Osteocyte (in vitro differentiated cells): ENCODE measurements around the gene CYTH4. TPM values are rescaled to one million over a fixed set of nuclear protein-coding genes. Genes with fewer than 3 reads are reported as not detected.
"Not testable (repeated sequence)": the region's sequence is repeated elsewhere in the genome, so short reads cannot be mapped to it uniquely, and the experiment has no call there.

ENCODE experiments used
- DNase-seq: peaks from one replicate; pipeline ENCODE4 v3.0.0; 2021; ENCODE audit warnings: mixed read lengths; ENCODE audit not compliant: unreplicated experiment; ENCODE audit errors: extremely low spot score
- H3K27ac Mint-ChIP-seq: one replicate; pipeline ENCODE4 v1.8.0; 2021; ENCODE audit warnings: mild to moderate bottlenecking, mixed read lengths; ENCODE audit not compliant: unreplicated experiment
- H3K27me3 Mint-ChIP-seq: one replicate; pipeline ENCODE4 v1.8.0; 2021; ENCODE audit warnings: mixed read lengths; ENCODE audit not compliant: unreplicated experiment
- H3K36me3 Mint-ChIP-seq: one replicate; pipeline ENCODE4 v1.8.0; 2021; ENCODE audit warnings: mixed read lengths; ENCODE audit not compliant: unreplicated experiment
- H3K4me1 Mint-ChIP-seq: one replicate; pipeline ENCODE4 v1.8.0; 2021; ENCODE audit warnings: mixed read lengths; ENCODE audit not compliant: unreplicated experiment
- H3K4me3 Mint-ChIP-seq: one replicate; pipeline ENCODE4 v1.8.0; 2021; ENCODE audit warnings: mild to moderate bottlenecking, moderate library complexity, mixed read lengths; ENCODE audit not compliant: unreplicated experiment
- H3K9me3 Mint-ChIP-seq: one replicate; pipeline ENCODE4 v1.8.0; 2021; ENCODE audit warnings: mixed read lengths; ENCODE audit not compliant: unreplicated experiment
- long read RNA-seq: library from polyadenylated mRNA; unstranded; transcript quantifications from one replicate; pipeline ENCODE4 v2.0.0, GENCODE V29; 2021
- total RNA-seq: library from RNA; stranded (reverse); gene quantifications from 2 replicates; pipeline ENCODE4 v1.2.1, GENCODE V29; 2021
- TF ChIP-seq, protein P1 (sequence below): fragments of 200-600 bp; sonication (generic); IDR thresholded peaks from 2 replicates; pipeline ENCODE4 v1.5.0; 2021; ENCODE audit warnings: antibody characterized with exemption, mild to moderate bottlenecking, moderate library complexity

The CYTH4 gene
- not detected in 2 replicates for total RNA-seq
- long read RNA-seq = 0 reads

DNA sequence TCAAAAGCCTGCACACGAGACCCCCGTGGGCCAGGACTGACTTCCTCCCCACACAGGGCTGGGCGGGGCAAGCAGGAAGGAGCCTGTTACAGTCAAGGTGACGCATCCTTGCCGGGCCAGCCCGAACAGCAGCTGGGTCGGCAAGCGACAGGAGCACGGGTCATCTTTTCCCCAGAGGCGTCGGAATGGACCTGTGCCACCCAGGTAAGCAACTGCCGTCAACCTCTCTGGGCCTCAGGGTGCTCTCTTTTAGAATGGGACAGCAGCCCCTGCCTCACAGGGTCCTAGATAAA is at the start of gene CYTH4:
Gene CYTH4, plus strand, starts transcription at position 124 of the 293 bp plus-strand sequence. Its CDS starts 62 bp downstream, at position 186.
- H3K27ac Mint-ChIP-seq = no peak within 1 kb of the TSS
- TF ChIP-seq, protein P1, sequence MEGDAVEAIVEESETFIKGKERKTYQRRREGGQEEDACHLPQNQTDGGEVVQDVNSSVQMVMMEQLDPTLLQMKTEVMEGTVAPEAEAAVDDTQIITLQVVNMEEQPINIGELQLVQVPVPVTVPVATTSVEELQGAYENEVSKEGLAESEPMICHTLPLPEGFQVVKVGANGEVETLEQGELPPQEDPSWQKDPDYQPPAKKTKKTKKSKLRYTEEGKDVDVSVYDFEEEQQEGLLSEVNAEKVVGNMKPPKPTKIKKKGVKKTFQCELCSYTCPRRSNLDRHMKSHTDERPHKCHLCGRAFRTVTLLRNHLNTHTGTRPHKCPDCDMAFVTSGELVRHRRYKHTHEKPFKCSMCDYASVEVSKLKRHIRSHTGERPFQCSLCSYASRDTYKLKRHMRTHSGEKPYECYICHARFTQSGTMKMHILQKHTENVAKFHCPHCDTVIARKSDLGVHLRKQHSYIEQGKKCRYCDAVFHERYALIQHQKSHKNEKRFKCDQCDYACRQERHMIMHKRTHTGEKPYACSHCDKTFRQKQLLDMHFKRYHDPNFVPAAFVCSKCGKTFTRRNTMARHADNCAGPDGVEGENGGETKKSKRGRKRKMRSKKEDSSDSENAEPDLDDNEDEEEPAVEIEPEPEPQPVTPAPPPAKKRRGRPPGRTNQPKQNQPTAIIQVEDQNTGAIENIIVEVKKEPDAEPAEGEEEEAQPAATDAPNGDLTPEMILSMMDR = no peak
- H3K27me3 Mint-ChIP-seq = peaks cover 19% of the 10 kb centered on the region
- no peaks in the 10 kb centered on the region for H3K9me3 Mint-ChIP-seq
- H3K36me3 Mint-ChIP-seq = no peaks in the 10 kb centered on the region
- no peak within 1 kb of the TSS for H3K4me3 Mint-ChIP-seq
- DNase-seq = no peak
- peaks cover 28% of the 10 kb centered on the region for H3K4me1 Mint-ChIP-seq

DNA sequence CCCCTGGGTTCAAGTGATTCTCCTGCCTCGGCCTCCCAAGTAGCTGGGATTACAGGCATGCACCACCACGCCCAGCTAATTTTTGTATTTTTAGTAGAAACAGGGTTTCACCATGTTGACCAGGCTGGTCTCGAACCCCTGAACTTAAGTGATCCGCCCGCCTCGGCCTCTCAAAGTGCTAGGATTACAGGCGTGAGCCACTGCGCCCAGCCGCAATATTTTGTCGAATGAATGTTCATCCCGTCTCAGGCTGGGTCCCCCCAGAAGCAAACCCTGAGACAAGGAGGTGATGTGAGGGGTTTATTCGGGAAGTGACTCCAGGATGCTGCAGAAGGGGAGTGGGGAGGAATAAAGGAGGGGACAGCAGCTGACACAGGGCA is 48.9 kb upstream of the CYTH4 start:
- H3K27ac Mint-ChIP-seq, H3K27me3 Mint-ChIP-seq, H3K9me3 Mint-ChIP-seq, H3K4me3 Mint-ChIP-seq, DNase-seq, H3K36me3 Mint-ChIP-seq: not testable (repeated sequence)
- H3K4me1 Mint-ChIP-seq = peaks cover 21% of the 10 kb centered on the region

DNA sequence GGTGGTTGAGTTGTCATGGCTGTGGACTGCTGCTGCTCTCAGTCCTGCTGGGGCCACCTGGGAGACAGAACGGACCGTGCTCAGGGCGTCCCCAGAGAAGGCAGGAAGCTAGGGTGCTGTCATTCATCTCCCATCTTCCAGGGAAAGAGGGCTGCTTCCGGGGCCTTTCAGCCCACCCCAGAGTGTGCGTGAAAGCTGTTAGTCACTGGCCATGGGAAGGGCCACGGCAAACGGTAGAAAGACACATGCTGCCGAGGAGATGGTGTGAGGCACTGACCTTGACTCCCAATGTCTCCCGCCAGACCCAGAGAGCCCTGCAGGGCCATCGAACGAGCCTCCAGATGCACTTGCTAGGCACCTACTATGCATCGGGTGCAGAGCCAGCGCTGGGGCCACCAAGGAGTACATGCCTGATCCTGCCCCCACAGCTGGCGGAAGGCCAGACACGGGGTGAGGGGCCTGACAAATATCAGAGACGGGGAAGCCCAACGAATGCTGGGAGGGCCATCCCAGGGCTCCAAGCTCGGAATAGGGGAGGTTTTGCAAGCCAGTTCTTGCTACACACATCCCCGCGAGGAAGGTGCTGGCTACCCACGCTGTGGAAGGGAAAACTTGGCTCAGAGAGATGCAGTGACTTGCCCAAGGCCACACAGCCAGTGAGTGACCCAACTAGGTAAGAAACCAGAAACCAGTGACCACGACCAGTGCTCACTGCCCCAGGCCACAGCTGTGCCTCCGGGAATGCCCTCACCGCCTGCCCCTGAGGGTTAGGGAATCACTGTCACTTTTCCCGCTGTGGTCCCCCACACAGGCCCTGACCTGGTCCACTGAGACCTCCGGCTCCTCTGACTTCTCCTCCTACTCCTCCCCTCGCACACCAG is 48.3 kb upstream of the CYTH4 start:
- Mint-ChIP-seq H3K27ac (no peak overlapping the region), H3K4me3 (no peak overlapping the region), H3K9me3 (no peaks in the 10 kb centered on the region), H3K4me1 (peaks cover 14% of the 10 kb centered on the region), H3K36me3 (no peaks in the 10 kb centered on the region), H3K27me3 (peaks cover 10% of the 10 kb centered on the region)
- TF ChIP-seq, protein P1 = no peak
- no peak for DNase-seq

- Mint-ChIP-seq H3K27me3 (peaks cover 10% of the 10 kb centered on the region), H3K36me3 (no peaks in the 10 kb centered on the region), H3K27ac (no peak overlapping the region), H3K9me3 (no peaks in the 10 kb centered on the region), H3K4me1 (peaks cover 4% of the 10 kb centered on the region), H3K4me3 (no peak overlapping the region)
- TF ChIP-seq, protein P1 = no peak
- no peak for DNase-seq
These were observed 47.3 kb upstream of the CYTH4 start for GRCh38 chr22:37234736-37235711.

DNA sequence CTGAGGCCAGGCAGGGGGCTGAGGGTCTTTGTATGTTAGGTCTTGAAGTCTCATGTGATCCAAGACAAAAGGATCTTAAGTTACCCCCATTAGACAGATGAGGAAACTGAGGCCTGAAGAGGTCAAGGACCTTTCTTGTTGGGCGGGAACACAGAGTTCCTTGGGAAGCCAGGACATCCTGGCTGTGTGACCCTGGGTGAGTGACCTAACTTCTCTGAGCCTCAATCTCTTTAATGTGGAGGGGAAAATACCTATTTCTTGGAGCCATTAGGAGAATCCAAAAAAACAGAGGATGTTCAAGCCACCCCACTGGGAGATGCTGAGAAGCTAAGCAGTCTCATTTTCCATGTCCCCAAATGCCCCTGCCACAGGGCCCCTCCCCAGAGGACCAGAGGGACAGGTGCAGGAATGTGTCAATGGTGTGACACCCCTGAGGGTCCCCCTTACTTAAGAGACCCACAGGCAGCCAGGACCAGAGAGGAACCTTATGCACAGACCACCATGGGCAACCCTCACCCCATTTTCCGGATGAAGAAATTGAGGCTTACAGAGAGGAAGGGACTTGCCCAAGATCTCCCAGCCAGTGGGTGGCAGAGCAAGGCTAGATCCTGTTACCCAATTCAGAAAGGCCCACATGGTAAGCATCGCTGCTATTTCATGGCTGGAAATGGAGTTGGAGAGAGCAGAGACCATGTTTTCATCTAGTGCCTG is 46.3 kb upstream of the CYTH4 start:
- Mint-ChIP-seq H3K9me3 (no peaks in the 10 kb centered on the region), H3K4me3 (no peak overlapping the region), H3K36me3 (no peaks in the 10 kb centered on the region), H3K27me3 (peaks cover 10% of the 10 kb centered on the region), H3K27ac (no peak overlapping the region), H3K4me1 (peaks cover 4% of the 10 kb centered on the region)
- TF ChIP-seq, protein P1 = no peak
- DNase-seq = no peak
